ENCODE results near the gene PPOX.

The PPOX gene

DNA sequence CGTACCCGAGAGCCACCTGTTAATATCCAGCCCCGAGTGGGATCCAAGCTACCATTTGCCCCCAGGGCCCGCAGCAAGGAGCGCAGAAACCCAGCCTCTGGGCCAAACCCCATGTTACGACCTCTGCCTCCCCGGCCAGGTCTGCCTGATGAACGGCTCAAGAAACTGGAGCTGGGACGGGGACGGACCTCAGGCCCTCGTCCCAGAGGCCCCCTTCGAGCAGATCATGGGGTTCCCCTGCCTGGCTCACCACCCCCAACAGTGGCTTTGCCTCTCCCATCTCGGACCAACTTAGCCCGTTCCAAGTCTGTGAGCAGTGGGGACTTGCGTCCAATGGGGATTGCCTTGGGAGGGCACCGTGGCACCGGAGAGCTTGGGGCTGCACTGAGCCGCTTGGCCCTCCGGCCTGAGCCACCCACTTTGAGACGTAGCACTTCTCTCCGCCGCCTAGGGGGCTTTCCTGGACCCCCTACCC is 5.5 kb upstream of the PPOX start:
- no peak for DNase-seq (ENCODE audit: low spot score)
- in situ Hi-C loops (cut with MboI; ENCODE audit: low pct_unique_long_range_greater_than_20kb, low sequenced_read_pairs, unreplicated experiment) = no loop called here
- no peak for TF ChIP-seq CTCF (IDR thresholded peaks at IDR 0.05; ENCODE audit: extremely low read depth, insufficient read depth, missing control alignments)

DNA sequence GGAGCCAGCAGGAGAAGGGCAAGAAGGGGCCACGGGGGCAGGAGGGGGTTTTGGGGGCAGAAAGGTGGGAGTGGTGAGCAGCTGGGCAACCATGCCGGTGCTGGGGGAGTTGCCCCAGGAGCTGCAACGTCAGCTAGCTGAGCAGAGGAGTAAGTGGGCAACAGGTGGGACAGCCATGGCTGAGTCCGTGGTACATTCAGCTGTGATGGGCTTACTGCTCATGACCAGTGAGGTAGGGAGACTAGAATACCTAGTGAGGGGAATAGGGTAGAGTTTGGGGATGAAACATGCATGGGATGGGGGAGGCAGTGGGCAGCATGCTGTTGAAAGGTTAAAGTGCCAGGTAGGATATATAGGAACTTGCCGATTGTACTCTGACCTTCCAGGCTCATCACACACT is 4.6 kb upstream of the PPOX start:
- TF ChIP-seq CTCF (IDR thresholded peaks at IDR 0.05; ENCODE audit: extremely low read depth, insufficient read depth, missing control alignments) = no peak
- in situ Hi-C loops (cut with MboI; ENCODE audit: low pct_unique_long_range_greater_than_20kb, low sequenced_read_pairs, unreplicated experiment) = no loop called here
- no peak for DNase-seq (ENCODE audit: low spot score)

DNA sequence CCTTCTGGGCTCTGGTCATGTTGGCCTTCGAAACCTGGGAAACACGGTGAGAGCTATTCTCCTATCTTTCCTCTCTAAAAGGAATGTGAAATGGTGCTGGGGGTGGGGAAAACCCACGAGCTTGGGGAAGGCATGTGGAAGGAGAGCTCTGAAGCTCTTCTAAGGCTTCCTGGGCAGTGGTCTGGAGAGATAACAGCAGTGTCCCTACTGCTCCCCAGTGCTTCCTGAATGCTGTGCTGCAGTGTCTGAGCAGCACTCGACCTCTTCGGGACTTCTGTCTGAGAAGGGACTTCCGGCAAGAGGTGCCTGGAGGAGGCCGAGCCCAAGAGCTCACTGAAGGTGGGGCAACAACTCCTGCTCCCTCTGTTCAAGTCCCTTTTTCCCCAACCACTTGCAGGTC is 4.2 kb upstream of the PPOX start:
- DNase-seq (ENCODE audit: low spot score) = no peak
- in situ Hi-C loops (cut with MboI; ENCODE audit: low pct_unique_long_range_greater_than_20kb, low sequenced_read_pairs, unreplicated experiment) = no loop called here
- TF ChIP-seq CTCF (IDR thresholded peaks at IDR 0.05; ENCODE audit: extremely low read depth, insufficient read depth, missing control alignments) = no peak

DNA sequence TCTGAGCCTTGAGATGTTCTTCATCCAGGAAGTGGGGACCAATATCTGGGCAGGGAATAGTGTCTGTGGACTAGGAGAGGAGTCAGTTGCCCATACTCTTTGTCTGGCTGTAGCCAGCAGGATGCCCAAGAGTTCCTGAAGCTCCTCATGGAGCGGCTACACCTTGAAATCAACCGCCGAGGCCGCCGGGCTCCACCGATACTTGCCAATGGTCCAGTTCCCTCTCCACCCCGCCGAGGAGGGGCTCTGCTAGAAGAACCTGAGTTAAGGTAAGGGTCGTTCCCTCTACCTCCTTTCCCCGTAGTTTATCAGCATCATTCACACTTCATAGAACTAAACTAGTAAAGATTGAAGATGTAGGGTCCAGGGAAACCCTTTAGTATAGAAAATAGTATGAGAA is 3.4 kb upstream of the PPOX start:
- in situ Hi-C loops (cut with MboI; ENCODE audit: low pct_unique_long_range_greater_than_20kb, low sequenced_read_pairs, unreplicated experiment) = no loop called here
- TF ChIP-seq CTCF (IDR thresholded peaks at IDR 0.05; ENCODE audit: extremely low read depth, insufficient read depth, missing control alignments) = no peak
- no peak for DNase-seq (ENCODE audit: low spot score)

DNA sequence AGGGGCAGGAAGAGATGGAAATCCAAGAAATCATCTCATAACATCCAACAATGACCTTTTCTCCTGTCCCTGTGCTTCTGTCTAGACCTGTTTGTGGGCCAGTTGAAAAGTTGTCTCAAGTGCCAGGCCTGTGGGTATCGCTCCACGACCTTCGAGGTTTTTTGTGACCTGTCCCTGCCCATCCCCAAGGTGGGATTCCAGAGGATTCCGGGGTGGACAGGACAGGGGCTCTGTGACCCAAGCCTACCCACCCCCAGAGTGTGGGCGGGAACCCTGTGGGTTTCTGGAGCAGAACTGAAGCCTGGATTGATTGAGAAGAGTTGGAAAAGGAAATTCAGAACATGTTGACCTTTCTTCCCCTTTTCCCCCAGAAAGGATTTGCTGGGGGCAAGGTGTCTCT is 2.4 kb upstream of the PPOX start:
- in situ Hi-C loops (cut with MboI; ENCODE audit: low pct_unique_long_range_greater_than_20kb, low sequenced_read_pairs, unreplicated experiment) = no loop called here
- no peak for DNase-seq (ENCODE audit: low spot score)
- no peak for TF ChIP-seq CTCF (IDR thresholded peaks at IDR 0.05; ENCODE audit: extremely low read depth, insufficient read depth, missing control alignments)

- TF ChIP-seq CTCF (IDR thresholded peaks at IDR 0.05; ENCODE audit: extremely low read depth, insufficient read depth, missing control alignments) = no peak
- in situ Hi-C loops (cut with MboI; ENCODE audit: low pct_unique_long_range_greater_than_20kb, low sequenced_read_pairs, unreplicated experiment) = no loop called here
- DNase-seq (ENCODE audit: low spot score) = no peak
These were observed 1.2 kb upstream of the PPOX start for GRCh38 chr1:161164901-161165610.

Measured in GM13977 (cell line).